GM12874 (cell line): ENCODE data around the gene NUDT16L1.

Experiments used
- TF ChIP-seq, protein P1 (sequence below): IDR thresholded peaks from 2 replicates; pipeline ENCODE4 v1.5.1; 2011; ENCODE audit warnings: low read depth, mild to moderate bottlenecking, control low read depth, low read length, moderate library complexity; ENCODE audit not compliant: insufficient read depth

Gene NUDT16L1

GRCh38 chr16:4676831-4677230 is 16.5 kb upstream of the NUDT16L1 start:
- TF ChIP-seq, protein P1, sequence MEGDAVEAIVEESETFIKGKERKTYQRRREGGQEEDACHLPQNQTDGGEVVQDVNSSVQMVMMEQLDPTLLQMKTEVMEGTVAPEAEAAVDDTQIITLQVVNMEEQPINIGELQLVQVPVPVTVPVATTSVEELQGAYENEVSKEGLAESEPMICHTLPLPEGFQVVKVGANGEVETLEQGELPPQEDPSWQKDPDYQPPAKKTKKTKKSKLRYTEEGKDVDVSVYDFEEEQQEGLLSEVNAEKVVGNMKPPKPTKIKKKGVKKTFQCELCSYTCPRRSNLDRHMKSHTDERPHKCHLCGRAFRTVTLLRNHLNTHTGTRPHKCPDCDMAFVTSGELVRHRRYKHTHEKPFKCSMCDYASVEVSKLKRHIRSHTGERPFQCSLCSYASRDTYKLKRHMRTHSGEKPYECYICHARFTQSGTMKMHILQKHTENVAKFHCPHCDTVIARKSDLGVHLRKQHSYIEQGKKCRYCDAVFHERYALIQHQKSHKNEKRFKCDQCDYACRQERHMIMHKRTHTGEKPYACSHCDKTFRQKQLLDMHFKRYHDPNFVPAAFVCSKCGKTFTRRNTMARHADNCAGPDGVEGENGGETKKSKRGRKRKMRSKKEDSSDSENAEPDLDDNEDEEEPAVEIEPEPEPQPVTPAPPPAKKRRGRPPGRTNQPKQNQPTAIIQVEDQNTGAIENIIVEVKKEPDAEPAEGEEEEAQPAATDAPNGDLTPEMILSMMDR: no peak

- TF ChIP-seq, protein P1: no peak
Measured at GRCh38 chr16:4677390-4677789, 16.0 kb upstream of the NUDT16L1 start.

DNA sequence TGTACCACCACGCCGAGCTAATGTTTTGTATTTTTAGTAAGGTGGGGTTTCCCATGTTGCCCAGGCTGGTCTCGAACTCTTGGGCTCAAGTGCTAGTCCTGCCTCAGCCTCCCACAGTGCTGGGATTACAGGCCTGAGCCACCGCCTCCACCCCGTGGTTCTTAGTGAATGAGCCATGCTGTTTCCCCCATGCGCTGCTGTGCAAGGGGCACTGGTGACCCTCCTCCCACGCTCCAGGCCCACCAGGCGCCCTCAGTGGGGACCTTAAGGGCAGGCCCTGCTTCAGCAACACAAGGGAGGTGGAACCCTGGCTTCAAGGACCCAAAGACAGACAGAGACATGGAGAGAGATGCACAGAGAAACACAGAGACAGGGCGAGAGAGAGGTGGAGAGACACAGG is 15.4 kb upstream of the NUDT16L1 start:
- TF ChIP-seq, protein P1: no peak

- TF ChIP-seq, protein P1: no peak
Measured at GRCh38 chr16:4678596-4678995, 14.8 kb upstream of the NUDT16L1 start.

DNA sequence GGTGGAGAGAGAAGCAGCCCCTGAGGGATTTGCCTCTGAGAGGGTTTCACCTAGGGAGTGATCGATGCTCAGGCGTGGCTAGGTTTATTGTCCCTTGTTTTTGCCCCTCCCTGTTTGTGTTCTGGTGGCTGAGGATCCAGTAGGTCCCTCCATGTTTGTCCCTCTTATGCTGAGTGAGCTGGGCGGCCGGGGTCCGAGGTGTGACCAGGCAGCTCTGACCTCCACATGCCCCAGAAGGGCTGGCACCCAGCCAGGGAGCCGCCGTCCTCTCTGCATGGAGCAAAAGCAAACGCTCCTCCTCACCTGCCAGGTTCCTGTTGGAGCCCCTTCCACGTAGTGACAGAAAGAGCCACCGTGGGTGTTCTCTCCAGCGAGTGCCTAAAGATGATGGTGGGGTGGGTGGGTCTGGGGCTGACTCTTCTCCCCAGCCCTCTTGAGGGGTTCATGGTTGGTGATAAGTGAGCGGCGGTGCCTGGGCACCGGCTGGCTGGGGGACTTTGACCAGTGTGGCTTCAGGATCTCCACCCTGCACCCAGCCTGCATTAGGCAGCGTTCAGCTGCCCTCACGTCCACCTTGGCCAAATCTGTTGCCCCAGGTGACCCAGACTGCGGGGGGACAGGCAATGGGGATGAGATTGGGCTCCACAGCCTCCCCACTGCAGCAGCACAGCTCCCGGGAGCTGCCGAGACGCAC is 14.1 kb upstream of the NUDT16L1 start:
- TF ChIP-seq, protein P1: no peak

- TF ChIP-seq, protein P1: no peak
Measured at GRCh38 chr16:4679850-4680636, 13.3 kb upstream of the NUDT16L1 start.

GRCh38 chr16:4680673-4681470 is 12.5 kb upstream of the NUDT16L1 start:
- TF ChIP-seq, protein P1: no peak
